ENCODE data around the gene AMMECR1.

Gene AMMECR1

DNA sequence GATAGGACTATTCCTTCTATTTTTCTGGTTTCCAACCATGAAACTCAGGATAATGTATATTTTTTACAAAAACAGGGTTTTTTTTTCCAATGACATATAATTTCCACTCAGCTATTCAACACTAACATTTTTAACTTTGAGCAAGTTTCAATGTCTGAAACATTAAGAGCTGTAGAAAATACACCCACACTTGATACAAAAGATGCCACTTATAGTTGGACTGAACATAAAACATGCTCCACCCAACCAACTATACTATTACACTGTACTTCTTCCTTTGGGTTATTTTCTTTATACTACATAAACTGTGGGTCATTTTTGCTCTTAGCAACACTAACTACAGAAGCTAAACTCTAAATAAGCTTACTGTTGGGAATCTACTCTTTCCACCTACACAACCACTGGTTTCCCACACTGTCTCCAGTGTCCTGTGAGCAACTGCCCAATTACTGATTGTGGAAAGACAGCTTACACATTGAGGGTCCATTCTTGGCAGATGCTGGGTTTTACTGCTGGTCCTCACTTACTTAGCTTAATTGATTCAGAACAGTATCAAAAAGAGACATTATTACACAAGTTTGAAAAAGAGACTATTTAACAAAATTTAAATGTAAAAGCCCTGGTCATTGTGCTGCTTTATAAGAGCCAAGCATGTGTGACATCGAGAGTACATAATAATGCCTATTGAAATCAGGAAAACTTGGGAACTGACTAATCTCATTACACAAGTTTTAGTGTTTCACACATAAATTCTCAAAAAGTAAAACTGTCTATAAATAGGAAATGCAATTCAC lies 6.3 kb downstream of the AMMECR1 start:
- peaks cover 18% of the 10 kb centered on the region for H3K4me1 ChIP-seq (ENCODE audit: insufficient read depth, low read length)
- peaks cover 64% of the 10 kb centered on the region for H3K79me2 ChIP-seq (ENCODE audit: insufficient read depth, low read length)
- no peaks in the 10 kb centered on the region for H3K9me3 ChIP-seq (ENCODE audit: insufficient read depth, low read length, severe bottlenecking)
- H3K36me3 ChIP-seq (ENCODE audit: insufficient read depth, low read length): no peaks in the 10 kb centered on the region
- H3K4me3 ChIP-seq (ENCODE audit: low read depth in 1 of 2, low read length in 2 of 2): no peak overlapping the region
- H3K4me2 ChIP-seq (ENCODE audit: insufficient read depth, low read length): no peak overlapping the region
- no peak overlapping the region for H3K9ac ChIP-seq (ENCODE audit: low read depth, low read length)
- no peaks in the 10 kb centered on the region for H4K20me1 ChIP-seq (ENCODE audit: insufficient read depth, low read length)
- H3K27me3 ChIP-seq (ENCODE audit: insufficient read depth, low read length, poor library complexity): no peaks in the 10 kb centered on the region
- no peak for DNase-seq
- no peak for ATAC-seq (ENCODE audit: insufficient read depth, low read depth)
- no peak overlapping the region for H2AFZ ChIP-seq (ENCODE audit: low read depth, low read length)
- no peak for TF ChIP-seq CTCF (IDR thresholded peaks at IDR 0.05; ENCODE audit: borderline replicate concordance, extremely low read depth, low read length, poor library complexity, severe bottlenecking)
- no peak for TF ChIP-seq EZH2 (IDR thresholded peaks at IDR 0.05; ENCODE audit: borderline replicate concordance, low read depth, low read length, severe bottlenecking)
- no peak overlapping the region for H3K27ac ChIP-seq (ENCODE audit: low read length)

DNA sequence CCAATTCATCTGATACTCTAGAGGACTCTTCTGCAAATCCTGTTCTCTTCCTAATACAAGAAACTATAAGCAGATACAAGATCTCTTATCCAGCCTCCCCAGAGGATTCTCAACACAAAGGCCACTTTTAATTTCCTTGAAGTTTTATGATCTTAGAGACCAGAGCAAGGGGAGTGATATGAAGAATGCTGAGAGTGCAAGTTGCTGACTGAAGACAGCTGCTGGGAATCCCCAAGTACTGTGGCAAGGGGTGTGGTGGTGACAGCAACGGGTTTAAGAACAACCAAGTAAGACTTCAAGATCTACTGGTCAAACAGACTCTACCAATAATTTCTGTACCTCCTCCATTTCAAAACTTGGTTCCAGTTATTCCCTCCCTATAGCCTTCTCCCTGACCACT lies 7.0 kb downstream of the AMMECR1 start:
- ATAC-seq (ENCODE audit: insufficient read depth, low read depth): no peak
- no peak overlapping the region for H2AFZ ChIP-seq (ENCODE audit: low read depth, low read length)
- H3K27me3 ChIP-seq (ENCODE audit: insufficient read depth, low read length, poor library complexity): no peaks in the 10 kb centered on the region
- H3K4me3 ChIP-seq (ENCODE audit: low read depth in 1 of 2, low read length in 2 of 2): no peak overlapping the region
- no peak overlapping the region for H3K27ac ChIP-seq (ENCODE audit: low read length)
- no peak for DNase-seq
- no peak overlapping the region for H3K9ac ChIP-seq (ENCODE audit: low read depth, low read length)
- no peaks in the 10 kb centered on the region for H3K9me3 ChIP-seq (ENCODE audit: insufficient read depth, low read length, severe bottlenecking)
- H3K4me1 ChIP-seq (ENCODE audit: insufficient read depth, low read length): peaks cover 14% of the 10 kb centered on the region
- no peaks in the 10 kb centered on the region for H3K36me3 ChIP-seq (ENCODE audit: insufficient read depth, low read length)
- H3K4me2 ChIP-seq (ENCODE audit: insufficient read depth, low read length): no peak overlapping the region
- peaks cover 57% of the 10 kb centered on the region for H3K79me2 ChIP-seq (ENCODE audit: insufficient read depth, low read length)
- no peak for TF ChIP-seq CTCF (IDR thresholded peaks at IDR 0.05; ENCODE audit: borderline replicate concordance, extremely low read depth, low read length, poor library complexity, severe bottlenecking)
- TF ChIP-seq EZH2 (IDR thresholded peaks at IDR 0.05; ENCODE audit: borderline replicate concordance, low read depth, low read length, severe bottlenecking): no peak
- no peaks in the 10 kb centered on the region for H4K20me1 ChIP-seq (ENCODE audit: insufficient read depth, low read length)

GRCh38 chrX:110310000-110310790 lies 7.7 kb downstream of the AMMECR1 start:
- H2AFZ ChIP-seq (ENCODE audit: low read depth, low read length): no peak overlapping the region
- no peaks in the 10 kb centered on the region for H3K36me3 ChIP-seq (ENCODE audit: insufficient read depth, low read length)
- no peak overlapping the region for H3K27ac ChIP-seq (ENCODE audit: low read length)
- no peak overlapping the region for H3K9ac ChIP-seq (ENCODE audit: low read depth, low read length)
- peaks cover 50% of the 10 kb centered on the region for H3K79me2 ChIP-seq (ENCODE audit: insufficient read depth, low read length)
- H3K9me3 ChIP-seq (ENCODE audit: insufficient read depth, low read length, severe bottlenecking): no peaks in the 10 kb centered on the region
- no peak for ATAC-seq (ENCODE audit: insufficient read depth, low read depth)
- peaks cover 7% of the 10 kb centered on the region for H3K4me1 ChIP-seq (ENCODE audit: insufficient read depth, low read length)
- no peak for DNase-seq
- no peak overlapping the region for H3K4me3 ChIP-seq (ENCODE audit: low read depth in 1 of 2, low read length in 2 of 2)
- H3K4me2 ChIP-seq (ENCODE audit: insufficient read depth, low read length): no peak overlapping the region
- no peaks in the 10 kb centered on the region for H4K20me1 ChIP-seq (ENCODE audit: insufficient read depth, low read length)
- no peak for TF ChIP-seq CTCF (IDR thresholded peaks at IDR 0.05; ENCODE audit: borderline replicate concordance, extremely low read depth, low read length, poor library complexity, severe bottlenecking)
- no peak for TF ChIP-seq EZH2 (IDR thresholded peaks at IDR 0.05; ENCODE audit: borderline replicate concordance, low read depth, low read length, severe bottlenecking)
- no peaks in the 10 kb centered on the region for H3K27me3 ChIP-seq (ENCODE audit: insufficient read depth, low read length, poor library complexity)
